Gastrocnemius medialis (tissue), 4 donors: ENCODE measurements around the gene ARHGAP32. TPM values are rescaled to one million over a fixed set of nuclear protein-coding genes. Genes with fewer than 3 reads are reported as not detected.

Experiments
- ATAC-seq, 2 donors: fragments of 150-250 bp; one replicate each; pipeline ENCODE4 v1.9.1; 2016
- DNase-seq, 2 donors: peaks; one replicate each; pipeline ENCODE4 v3.0.0-alpha.2; 2019
- H3K27ac ChIP-seq, 4 donors: fragments of 200-600 bp; sonication (generic); 1 replicate in 1 of 4; 2 replicates in 3 of 4; pipeline ENCODE4 v1.5.1; 2016 to 2018; ENCODE audit warnings: mild to moderate bottlenecking in 2 of 4, moderate library complexity in 1 of 4
- H3K27me3 ChIP-seq, 3 donors: fragments of 200-600 bp; sonication (generic) in 2 of 3; 1 replicate in 1 of 3; 2 replicates in 2 of 3; pipeline versions ENCODE4 v1.5.1 to v1.6.0; 2016 to 2019; ENCODE audit warnings: mild to moderate bottlenecking in 1 of 3, moderate library complexity in 1 of 3
- H3K36me3 ChIP-seq, 2 donors: fragments of 200-600 bp; sonication (generic) in 1 of 2; one replicate each; pipeline ENCODE4 v1.5.1; 2017 to 2018
- H3K4me1 ChIP-seq, 2 donors: fragments of 200-600 bp; sonication (generic) in 1 of 2; one replicate each; pipeline ENCODE4 v1.5.1; 2016 to 2017; ENCODE audit warnings: mild to moderate bottlenecking in 2 of 2
- H3K4me3 ChIP-seq, 4 donors: fragments of 200-600 bp; sonication (generic) in 3 of 4; 1 replicate in 1 of 4; 2 replicates in 3 of 4; pipeline ENCODE4 v1.5.1; 2016 to 2019; ENCODE audit warnings: mild to moderate bottlenecking in 2 of 4
- H3K9me3 ChIP-seq, 3 donors: fragments of 200-600 bp; sonication (generic) in 2 of 3; 1 replicate in 1 of 3; 2 replicates in 2 of 3; pipeline ENCODE4 v1.5.1; 2016 to 2019
- CTCF ChIP-seq, 5 experiments: fragments of 450-650 bp in 3 of 5; fragments of 200-600 bp in 2 of 5; sonication (generic) in 2 of 5; IDR thresholded peaks in 4 of 5; conservative IDR thresholded peaks in 1 of 5; 1 replicate in 4 of 5; 2 replicates in 1 of 5; pipeline ENCODE4 v1.5.1; 2016 to 2019; ENCODE audit warnings: antibody characterized with exemption in 5 of 5, mild to moderate bottlenecking in 3 of 5, moderate library complexity in 3 of 5
- POLR2A ChIP-seq, 2 donors: fragments of 450-650 bp; IDR thresholded peaks; one replicate each; pipeline ENCODE4 v1.6.1; 2017; ENCODE audit warnings: antibody characterized with exemption in 2 of 2, mild to moderate bottlenecking in 2 of 2, moderate library complexity in 2 of 2
- in situ Hi-C, 4 donors: fragments of 200-750 bp; cut with MboI; loops; one replicate each; pipeline versions ENCODE4 v1.15.0 to v1.8.0; 2017; ENCODE audit warnings: low sequenced_read_pairs in 4 of 4
- intact Hi-C: fragments of 100-400 bp; cut with DNase I; formaldehyde crosslinking; loops from one replicate; pipeline ENCODE4 v1.15.1; 2023; ENCODE audit warnings: low total_unique reads
- total RNA-seq, 4 donors: library from RNA; depleted of rRNA; stranded (reverse); fragments of >200 nt; gene quantifications; one replicate each; pipeline versions ENCODE4 v1.1.0 to v1.2.3, GENCODE V29; 2016

Gene ARHGAP32
- total RNA-seq, 4 donors from 2014 or later, result 5.6 to 17.0 (median 7.8) TPM

- DNase-seq, result no peak
- H3K4me3 ChIP-seq, result no peak overlapping the region
- H3K27ac ChIP-seq, result no peak overlapping the region
- in situ Hi-C loops, result loop anchor here in 1 of 4 donors (25.0 kb wide), 1 partner anchor 102 kb away; no protein-coding TSS in a partner anchor
- intact Hi-C loops, result no loop called here
- no peaks in the 10 kb centered on the region for H3K36me3 ChIP-seq
- TF ChIP-seq POLR2A (IDR thresholded peaks at IDR 0.05) (no peak), CTCF (IDR thresholded peaks at IDR 0.05 in 4 of 5, conservative IDR thresholded peaks at IDR 0.05 in 1 of 5) (no peak)
- H3K27me3 ChIP-seq, result no peaks in the 10 kb centered on the region
- no peak for ATAC-seq
- H3K4me1 ChIP-seq, result peaks cover 0 to 5% of the 10 kb centered on the region in 2 donors
- H3K9me3 ChIP-seq, result no peaks in the 10 kb centered on the region
Observed at GRCh38 chr11:129035244-129035643, 156.9 kb downstream of the ARHGAP32 start.

GRCh38 chr11:129034001-129034400, 158.1 kb downstream of the ARHGAP32 start:
- H3K4me1 ChIP-seq, result peaks cover 0 to 5% of the 10 kb centered on the region in 2 donors
- no peaks in the 10 kb centered on the region for H3K36me3 ChIP-seq
- DNase-seq, result no peak
- no peak for TF ChIP-seq CTCF (IDR thresholded peaks at IDR 0.05 in 4 of 5, conservative IDR thresholded peaks at IDR 0.05 in 1 of 5)
- no peak for TF ChIP-seq POLR2A (IDR thresholded peaks at IDR 0.05)
- no peaks in the 10 kb centered on the region for H3K9me3 ChIP-seq
- intact Hi-C loops (no loop called here), in situ Hi-C loops (loop anchor here in 1 of 4 donors (25.0 kb wide), 1 partner anchor 103 kb away; no protein-coding TSS in a partner anchor)
- H3K4me3 ChIP-seq, result no peak overlapping the region
- ATAC-seq, result no peak
- H3K27me3 ChIP-seq, result no peaks in the 10 kb centered on the region
- H3K27ac ChIP-seq, result no peak overlapping the region

- Histone ChIP-seq H3K4me3 (no peak overlapping the region), H3K36me3 (no peaks in the 10 kb centered on the region), H3K27ac (no peak overlapping the region), H3K27me3 (no peaks in the 10 kb centered on the region), H3K9me3 (no peaks in the 10 kb centered on the region), H3K4me1 (peaks cover 12 to 13% of the 10 kb centered on the region in 2 donors)
- DNase-seq, result no peak
- in situ Hi-C loops, result loop anchor here in 1 of 4 donors (25.0 kb wide), 2 partner anchors 112 to 313 kb away; no protein-coding TSS in a partner anchor
- no peak for TF ChIP-seq CTCF (IDR thresholded peaks at IDR 0.05 in 4 of 5, conservative IDR thresholded peaks at IDR 0.05 in 1 of 5)
- no peak for TF ChIP-seq POLR2A (IDR thresholded peaks at IDR 0.05)
- intact Hi-C loops, result no loop called here
- no peak for ATAC-seq
Observed at GRCh38 chr11:129023968-129024676, 168.0 kb downstream of the ARHGAP32 start.

- no peak for TF ChIP-seq CTCF (IDR thresholded peaks at IDR 0.05 in 4 of 5, conservative IDR thresholded peaks at IDR 0.05 in 1 of 5)
- no peak for TF ChIP-seq POLR2A (IDR thresholded peaks at IDR 0.05)
- Histone ChIP-seq H3K27me3 (no peaks in the 10 kb centered on the region), H3K27ac (no peak overlapping the region), H3K9me3 (no peaks in the 10 kb centered on the region), H3K4me3 (no peak overlapping the region), H3K4me1 (peaks cover 12 to 13% of the 10 kb centered on the region in 2 donors), H3K36me3 (no peaks in the 10 kb centered on the region)
- intact Hi-C loops, result no loop called here
- ATAC-seq (no peak), DNase-seq (no peak)
- in situ Hi-C loops, result loop anchor here in 1 of 4 donors (25.0 kb wide), 2 partner anchors 109 to 316 kb away; no protein-coding TSS in a partner anchor
Observed at GRCh38 chr11:129021295-129021694, 170.8 kb downstream of the ARHGAP32 start.
